Measurements from ENCODE around the gene ANKS4B. TPM values are rescaled to one million over a fixed set of nuclear protein-coding genes. Genes with fewer than 3 reads are reported as not detected.

Gene ANKS4B
- total RNA-seq, 1 donor from 2014 or later, result not detected

GRCh38 chr16:21206550-21206949 is 26.9 kb upstream of the ANKS4B start:
- Mint-ChIP-seq H3K9me3 (ENCODE audit: unreplicated experiment) (no peaks in the 10 kb centered on the region), H3K27ac (ENCODE audit: unreplicated experiment) (no peak overlapping the region), H3K4me1 (ENCODE audit: unreplicated experiment) (peaks cover 8% of the 10 kb centered on the region), H3K4me3 (ENCODE audit: unreplicated experiment) (no peak overlapping the region), H3K36me3 (ENCODE audit: low read depth, unreplicated experiment) (no peaks in the 10 kb centered on the region), H3K27me3 (ENCODE audit: unreplicated experiment) (peaks cover 2% of the 10 kb centered on the region)
- DNase-seq (ENCODE audit: low spot score), result no peak
- no peak for TF ChIP-seq CTCF (IDR thresholded peaks at IDR 0.05; ENCODE audit: unreplicated experiment)

DNA sequence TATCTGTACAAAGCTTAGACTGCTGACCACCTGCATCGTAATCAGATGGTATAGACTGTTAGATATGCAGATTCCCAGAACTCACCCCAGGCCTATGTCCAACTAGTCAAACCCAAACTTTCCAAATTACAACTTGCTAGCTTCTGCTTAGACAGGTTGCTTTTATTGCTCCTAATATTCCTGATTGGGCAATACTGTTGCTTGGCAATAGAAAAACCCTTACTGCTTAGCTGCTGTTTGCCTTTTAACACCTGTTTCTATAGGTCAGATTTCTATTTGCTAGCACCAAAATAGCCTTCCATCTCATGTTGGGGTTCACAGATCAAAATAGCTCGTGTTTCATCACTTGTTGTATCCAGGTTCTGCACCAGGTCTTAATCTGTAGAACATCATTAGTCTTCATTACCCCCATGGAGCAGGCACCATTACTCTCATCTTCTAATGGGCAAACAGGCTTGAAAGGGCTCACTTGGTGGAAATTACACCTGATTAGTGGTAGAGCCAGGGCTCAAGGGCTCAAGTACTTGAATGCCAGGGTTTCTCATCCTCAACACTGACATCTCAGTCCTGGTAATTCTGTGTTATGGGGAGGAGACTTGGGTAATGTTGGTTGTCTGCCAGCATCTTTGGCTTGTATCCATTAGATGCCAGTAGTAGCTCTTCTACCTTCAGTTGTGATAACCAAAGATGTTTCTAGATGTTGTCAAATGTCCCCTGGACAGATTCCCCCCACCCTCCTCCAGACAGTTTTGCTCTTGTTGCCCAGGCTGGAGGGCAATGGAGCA is 24.9 kb upstream of the ANKS4B start:
- Mint-ChIP-seq H3K4me3 (ENCODE audit: unreplicated experiment) (no peak overlapping the region), H3K27ac (ENCODE audit: unreplicated experiment) (no peak overlapping the region), H3K36me3 (ENCODE audit: low read depth, unreplicated experiment) (no peaks in the 10 kb centered on the region), H3K27me3 (ENCODE audit: unreplicated experiment) (peaks cover 2% of the 10 kb centered on the region), H3K9me3 (ENCODE audit: unreplicated experiment) (no peaks in the 10 kb centered on the region), H3K4me1 (ENCODE audit: unreplicated experiment) (peaks cover 10% of the 10 kb centered on the region)
- no peak for TF ChIP-seq CTCF (IDR thresholded peaks at IDR 0.05; ENCODE audit: unreplicated experiment)
- no peak for DNase-seq (ENCODE audit: low spot score)

DNA sequence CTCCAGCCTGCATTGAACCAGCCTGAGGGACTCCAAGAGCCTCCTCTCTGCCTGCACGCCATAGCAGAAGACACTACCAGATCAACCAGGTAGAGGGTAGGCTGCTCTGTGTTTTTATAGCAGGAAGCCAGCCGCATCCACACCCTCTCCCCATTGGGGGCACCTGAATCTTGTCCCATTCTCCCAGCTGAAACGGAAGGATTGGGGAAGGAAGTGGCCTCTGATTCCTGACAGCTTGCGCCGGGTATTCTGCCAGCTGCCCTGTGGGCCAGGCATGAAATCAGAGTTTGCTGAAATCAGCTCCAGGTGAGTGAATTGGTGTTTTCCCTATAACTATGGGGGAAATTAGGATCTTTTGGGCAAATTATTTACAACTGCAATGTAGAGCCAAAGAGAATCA is 22.0 kb upstream of the ANKS4B start, which contains the start of gene ZP2:
Gene ZP2 (minus strand): TSS at position 89 of the 400 bp plus-strand sequence. CDS start 27 bp downstream, at position 62.
- Mint-ChIP-seq H3K27ac (ENCODE audit: unreplicated experiment) (no peak within 1 kb of the TSS), H3K36me3 (ENCODE audit: low read depth, unreplicated experiment) (no peaks in the 10 kb centered on the region), H3K4me3 (ENCODE audit: unreplicated experiment) (no peak within 1 kb of the TSS), H3K27me3 (ENCODE audit: unreplicated experiment) (peaks cover 2% of the 10 kb centered on the region), H3K9me3 (ENCODE audit: unreplicated experiment) (no peaks in the 10 kb centered on the region), H3K4me1 (ENCODE audit: unreplicated experiment) (peaks cover 12% of the 10 kb centered on the region)
- no peak for TF ChIP-seq CTCF (IDR thresholded peaks at IDR 0.05; ENCODE audit: unreplicated experiment)
- DNase-seq (ENCODE audit: low spot score), result no peak

DNA sequence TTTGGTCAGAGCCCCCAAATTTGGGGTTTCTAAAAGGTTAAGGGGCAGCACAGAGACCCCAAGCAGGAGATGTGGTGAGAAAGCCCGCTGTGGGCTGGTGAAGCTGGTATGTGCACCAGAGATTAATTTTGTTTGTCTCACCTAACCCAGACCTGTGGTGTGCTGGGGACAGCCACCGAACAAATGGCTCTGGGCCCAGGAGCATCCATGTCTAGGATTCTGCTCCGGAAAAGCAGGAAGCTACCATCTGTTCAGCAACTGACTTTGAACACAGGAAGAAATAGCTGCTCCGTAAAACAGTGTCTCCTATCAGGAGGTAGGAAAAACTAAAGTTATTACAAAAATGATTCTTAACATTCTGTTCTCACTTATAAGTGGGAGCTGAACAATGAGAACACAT is 19.4 kb upstream of the ANKS4B start:
- H3K4me3 Mint-ChIP-seq (ENCODE audit: unreplicated experiment), result no peak overlapping the region
- H3K4me1 Mint-ChIP-seq (ENCODE audit: unreplicated experiment), result peaks cover 18% of the 10 kb centered on the region
- DNase-seq (ENCODE audit: low spot score), result no peak
- no peaks in the 10 kb centered on the region for H3K36me3 Mint-ChIP-seq (ENCODE audit: low read depth, unreplicated experiment)
- H3K9me3 Mint-ChIP-seq (ENCODE audit: unreplicated experiment), result no peaks in the 10 kb centered on the region
- H3K27me3 Mint-ChIP-seq (ENCODE audit: unreplicated experiment), result peaks cover 2% of the 10 kb centered on the region
- no peak overlapping the region for H3K27ac Mint-ChIP-seq (ENCODE audit: unreplicated experiment)
- no peak for TF ChIP-seq CTCF (IDR thresholded peaks at IDR 0.05; ENCODE audit: unreplicated experiment)

DNA sequence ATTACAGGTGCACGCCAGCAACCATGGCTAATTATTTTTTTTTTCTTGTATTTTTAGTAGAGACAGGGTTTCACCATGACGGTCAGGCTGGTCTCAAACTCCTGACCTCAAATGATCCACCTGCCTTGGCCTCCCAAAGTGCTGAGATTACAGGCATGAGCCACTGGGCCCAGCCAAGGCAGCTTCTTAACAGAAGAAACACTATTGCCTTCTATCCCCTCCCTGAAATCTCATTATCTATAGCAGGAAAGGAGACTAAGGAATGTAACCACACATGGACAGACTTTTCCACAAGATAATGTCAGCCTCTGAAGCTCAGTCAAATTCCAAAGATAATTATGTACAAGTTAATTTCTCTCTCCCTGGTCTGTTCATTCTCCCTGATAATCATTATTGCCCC is 16.4 kb upstream of the ANKS4B start:
- Mint-ChIP-seq H3K4me1 (ENCODE audit: unreplicated experiment) (peaks cover 17% of the 10 kb centered on the region), H3K9me3 (ENCODE audit: unreplicated experiment) (no peaks in the 10 kb centered on the region), H3K27ac (ENCODE audit: unreplicated experiment) (no peak overlapping the region), H3K36me3 (ENCODE audit: low read depth, unreplicated experiment) (no peaks in the 10 kb centered on the region), H3K4me3 (ENCODE audit: unreplicated experiment) (no peak overlapping the region), H3K27me3 (ENCODE audit: unreplicated experiment) (peaks cover 2% of the 10 kb centered on the region)
- no peak for DNase-seq (ENCODE audit: low spot score)
- no peak for TF ChIP-seq CTCF (IDR thresholded peaks at IDR 0.05; ENCODE audit: unreplicated experiment)

Measured in endothelial cell (in vitro differentiated cells).